ENCODE data around the gene CSNK1G3.

- no peak for TF ChIP-seq CTCF (conservative IDR thresholded peaks at IDR 0.05 in 1 of 2, IDR thresholded peaks at IDR 0.05 in 1 of 2; ENCODE audit: low read depth in 1 of 2, low read length in 2 of 2)
- TF ChIP-seq EZH2 (IDR thresholded peaks at IDR 0.05; ENCODE audit: low read length, missing control alignments) = no peak
Observed at GRCh38 chr5:123561230-123561629, 49.3 kb downstream of the CSNK1G3 start.

Measured in fibroblast of lung (primary cell).